ENCODE measurements around the gene UCK2. TPM values are rescaled to one million over a fixed set of nuclear protein-coding genes. Genes with fewer than 3 reads are reported as not detected.

UCK2 gene
- total and polyA plus RNA-seq, 11 donors, result 4.5 to 53.7 (median 13.9) TPM

DNA sequence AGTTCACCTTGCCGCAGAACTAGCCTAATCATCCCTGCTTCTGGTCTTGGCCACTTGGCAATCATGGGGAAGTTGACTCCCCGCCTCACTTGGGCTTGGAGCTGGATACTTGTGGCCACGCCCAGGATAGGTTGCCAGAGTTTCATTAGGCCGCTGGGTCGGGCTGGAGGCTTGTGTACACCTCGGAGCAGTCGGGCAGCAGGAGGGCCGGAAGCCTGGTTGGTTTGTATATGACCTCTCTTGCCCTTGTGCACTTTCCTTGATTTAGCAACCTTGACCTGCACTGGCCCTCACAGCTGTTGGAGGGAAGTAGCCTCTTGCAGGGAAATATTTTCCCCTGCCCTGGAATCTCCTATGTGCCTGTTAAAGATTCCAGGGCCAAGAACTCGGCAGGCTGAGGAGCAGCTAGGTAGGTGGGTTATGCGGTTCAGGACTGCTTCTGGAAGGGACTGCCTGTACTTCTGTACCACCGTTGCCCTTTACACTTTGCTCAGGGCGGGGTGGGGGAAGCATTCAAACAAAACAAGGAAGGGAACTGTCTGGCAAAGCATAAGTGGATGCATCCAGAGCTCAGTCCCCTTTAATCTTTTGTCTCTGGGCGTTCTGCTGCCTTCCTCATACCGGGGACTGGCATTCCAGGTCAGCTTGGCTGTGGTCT lies 83.5 kb downstream of the UCK2 start:
- TF ChIP-seq POLR2A (IDR thresholded peaks at IDR 0.05), result no peak
- TF ChIP-seq, protein P1, sequence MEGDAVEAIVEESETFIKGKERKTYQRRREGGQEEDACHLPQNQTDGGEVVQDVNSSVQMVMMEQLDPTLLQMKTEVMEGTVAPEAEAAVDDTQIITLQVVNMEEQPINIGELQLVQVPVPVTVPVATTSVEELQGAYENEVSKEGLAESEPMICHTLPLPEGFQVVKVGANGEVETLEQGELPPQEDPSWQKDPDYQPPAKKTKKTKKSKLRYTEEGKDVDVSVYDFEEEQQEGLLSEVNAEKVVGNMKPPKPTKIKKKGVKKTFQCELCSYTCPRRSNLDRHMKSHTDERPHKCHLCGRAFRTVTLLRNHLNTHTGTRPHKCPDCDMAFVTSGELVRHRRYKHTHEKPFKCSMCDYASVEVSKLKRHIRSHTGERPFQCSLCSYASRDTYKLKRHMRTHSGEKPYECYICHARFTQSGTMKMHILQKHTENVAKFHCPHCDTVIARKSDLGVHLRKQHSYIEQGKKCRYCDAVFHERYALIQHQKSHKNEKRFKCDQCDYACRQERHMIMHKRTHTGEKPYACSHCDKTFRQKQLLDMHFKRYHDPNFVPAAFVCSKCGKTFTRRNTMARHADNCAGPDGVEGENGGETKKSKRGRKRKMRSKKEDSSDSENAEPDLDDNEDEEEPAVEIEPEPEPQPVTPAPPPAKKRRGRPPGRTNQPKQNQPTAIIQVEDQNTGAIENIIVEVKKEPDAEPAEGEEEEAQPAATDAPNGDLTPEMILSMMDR (IDR thresholded peaks at IDR 0.05), result no peak
- intact Hi-C loops (cut with DNase I), result loop anchor here in 9 of 10 donors (5.0 to 10.0 kb wide), 8 partner anchors 84 to 519 kb away; partner anchors contain the start of genes TMCO1 (in 3 of the 9) and UCK2 (in 2 of the 9)
- H3K9me3 ChIP-seq, result no peaks in the 10 kb centered on the region
- DNase-seq (peak in 3 of 5 donors; percentile 35 to 56 (median 47)), ATAC-seq (peak in 3 of 4 donors; percentile 34 to 73 (median 72))
- H3K27me3 ChIP-seq, result no peaks in the 10 kb centered on the region
- H3K4me3 ChIP-seq, result no peak overlapping the region
- peaks cover 0 to 33% (median 22%) of the 10 kb centered on the region in 9 donors for H3K36me3 ChIP-seq
- H3K27ac ChIP-seq, result peak overlapping the region in 8 of 12 donors; percentile 20 to 46 (median 28)
- peaks cover 0 to 20% (median 10%) of the 10 kb centered on the region in 12 donors for H3K4me1 ChIP-seq
- 36 to 58% (median 45%) methylated on average over 12 to 14 of the region's 14 CpGs for WGBS, 4 donors

DNA sequence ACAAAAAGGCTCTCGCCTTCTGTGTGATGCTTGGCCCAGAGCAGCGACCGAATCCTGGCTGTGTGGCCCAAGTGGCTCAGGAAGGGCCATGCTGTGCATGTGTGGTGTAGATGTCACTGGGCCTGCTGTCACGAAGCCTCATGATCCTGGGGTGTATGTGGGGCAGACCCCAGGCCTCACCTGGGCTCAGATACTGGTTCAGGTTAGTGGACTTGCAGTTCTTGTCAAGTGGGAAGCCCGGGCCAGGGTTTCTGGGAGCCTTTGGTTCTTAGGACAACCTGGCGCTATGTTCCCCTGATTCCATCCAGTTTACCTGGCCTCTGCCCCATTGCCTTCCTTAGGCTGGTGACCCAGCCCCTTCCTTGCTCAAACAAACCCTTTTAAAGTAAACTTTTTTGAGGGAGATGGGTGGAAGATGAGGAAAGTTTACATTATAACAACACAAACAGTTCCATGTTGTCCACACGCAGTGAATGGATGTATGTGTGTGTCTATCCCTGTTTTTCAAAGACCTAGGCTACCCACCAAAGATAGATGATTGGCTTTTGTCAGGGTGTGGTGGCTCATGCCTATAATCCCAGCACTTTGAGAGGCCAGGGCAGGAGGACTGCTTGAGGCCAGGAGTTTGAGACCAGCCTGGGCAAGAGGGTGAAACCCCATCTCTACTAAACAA lies 84.3 kb downstream of the UCK2 start:
- peak overlapping the region in 7 of 12 donors; percentile 9 to 46 (median 27) for H3K27ac ChIP-seq
- intact Hi-C loops (cut with DNase I), result loop anchor here in 9 of 10 donors (2.0 to 10.0 kb wide), 11 partner anchors 84 to 519 kb away; partner anchors contain the start of genes TMCO1 (in 3 of the 9) and UCK2 (in 2 of the 9)
- ATAC-seq (no peak), DNase-seq (no peak)
- H3K4me3 ChIP-seq, result no peak overlapping the region
- H3K27me3 ChIP-seq, result no peaks in the 10 kb centered on the region
- WGBS, 4 donors, result 94 to 98% (median 95%) methylated on average over 7 of the region's 7 CpGs
- TF ChIP-seq, protein P1 (IDR thresholded peaks at IDR 0.05), result no peak
- peaks cover 0 to 20% (median 10%) of the 10 kb centered on the region in 12 donors for H3K4me1 ChIP-seq
- H3K36me3 ChIP-seq, result peaks cover 0 to 25% (median 14%) of the 10 kb centered on the region in 9 donors
- no peaks in the 10 kb centered on the region for H3K9me3 ChIP-seq

DNA sequence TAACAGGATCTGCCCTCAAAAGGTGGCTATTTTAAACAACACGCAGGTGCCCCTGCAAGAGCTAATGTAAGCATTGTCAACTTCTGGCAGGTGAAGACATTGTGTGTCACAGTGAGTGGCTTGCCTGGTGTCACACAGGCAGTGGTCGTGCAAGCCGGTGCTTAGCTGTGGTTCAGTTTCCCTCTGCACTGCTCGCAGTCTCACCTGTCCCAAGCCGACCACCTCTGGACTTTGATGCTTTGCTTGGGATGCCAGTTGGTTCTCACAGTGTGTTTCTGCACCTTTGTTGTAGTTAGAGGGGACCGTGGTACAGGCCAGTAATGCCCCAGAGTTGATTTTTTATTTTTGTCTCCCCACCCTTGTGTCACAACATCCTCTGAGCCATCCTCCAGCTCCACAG lies 85.2 kb downstream of the UCK2 start:
- Histone ChIP-seq H3K27me3 (no peaks in the 10 kb centered on the region), H3K36me3 (peaks cover 0 to 16% (median 5%) of the 10 kb centered on the region in 9 donors), H3K4me1 (peaks cover 0 to 20% (median 10%) of the 10 kb centered on the region in 12 donors), H3K9me3 (no peaks in the 10 kb centered on the region), H3K4me3 (no peak overlapping the region), H3K27ac (no peak overlapping the region)
- DNase-seq (no peak), ATAC-seq (no peak)
- no peak for TF ChIP-seq POLR2A (IDR thresholded peaks at IDR 0.05)
- TF ChIP-seq, protein P1 (IDR thresholded peaks at IDR 0.05), result no peak
- 90 to 97% (median 94%) methylated on average over 6 of the region's 6 CpGs for WGBS, 4 donors
- intact Hi-C loops (cut with DNase I), result loop anchor here in 9 of 10 donors (2.0 to 10.0 kb wide), 11 partner anchors 85 to 520 kb away; partner anchors contain the start of genes TMCO1 (in 3 of the 9) and UCK2 (in 2 of the 9)

Measured in heart left ventricle (tissue), 16 donors.